Embryonic facial prominence (tissue), 1 donor: ENCODE results near the gene ATP8A1.

ENCODE experiments used
- DNase-seq: peaks from one replicate; pipeline ENCODE4 v3.0.0-alpha.2; 2016; ENCODE audit errors: extremely low spot score

ATP8A1 gene

DNA sequence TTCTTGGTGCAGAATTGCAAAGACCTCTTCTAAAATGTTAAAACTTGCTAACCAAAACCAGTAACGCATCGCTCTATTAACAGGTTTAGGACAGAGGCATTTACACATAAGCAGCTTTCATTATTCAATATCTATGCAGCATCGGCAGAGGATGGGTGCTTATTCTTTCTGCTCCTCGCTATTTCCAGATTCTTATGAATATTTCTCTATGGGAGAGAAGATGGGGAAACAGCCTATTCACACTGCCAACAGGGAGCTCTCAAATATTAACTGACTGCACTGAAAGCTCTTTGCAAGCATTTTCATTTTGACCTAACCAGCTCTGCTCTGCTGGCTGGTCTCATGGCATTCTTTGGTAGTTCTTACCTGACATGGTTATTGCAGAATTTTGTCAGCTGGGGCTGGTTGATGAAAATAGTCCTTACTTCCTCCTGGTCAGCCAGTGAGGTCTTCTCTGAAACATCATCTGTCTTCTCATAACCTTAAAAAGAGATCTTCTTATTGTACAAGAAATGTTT lies 30.2 kb downstream of the ATP8A1 start:
- DNase-seq, result no peak

DNA sequence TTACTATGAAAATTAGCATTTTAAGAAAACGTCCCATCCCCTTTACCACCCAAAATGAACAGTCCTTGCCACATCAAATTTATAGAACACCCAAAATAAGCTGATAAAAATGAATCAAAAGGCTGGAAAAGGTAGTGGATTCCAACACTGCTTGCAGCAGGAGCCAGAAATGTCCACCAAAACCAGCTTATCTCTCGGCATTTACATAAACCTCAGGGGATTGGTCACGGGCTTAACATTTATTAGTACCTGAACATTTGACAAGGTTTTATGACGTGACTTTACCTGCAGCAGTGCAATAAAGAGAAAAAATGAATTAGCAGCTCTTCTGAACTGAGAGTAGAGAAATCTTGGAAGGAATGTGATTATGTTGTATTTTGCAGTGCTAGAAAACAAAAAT lies 31.6 kb downstream of the ATP8A1 start:
- DNase-seq, result no peak

DNA sequence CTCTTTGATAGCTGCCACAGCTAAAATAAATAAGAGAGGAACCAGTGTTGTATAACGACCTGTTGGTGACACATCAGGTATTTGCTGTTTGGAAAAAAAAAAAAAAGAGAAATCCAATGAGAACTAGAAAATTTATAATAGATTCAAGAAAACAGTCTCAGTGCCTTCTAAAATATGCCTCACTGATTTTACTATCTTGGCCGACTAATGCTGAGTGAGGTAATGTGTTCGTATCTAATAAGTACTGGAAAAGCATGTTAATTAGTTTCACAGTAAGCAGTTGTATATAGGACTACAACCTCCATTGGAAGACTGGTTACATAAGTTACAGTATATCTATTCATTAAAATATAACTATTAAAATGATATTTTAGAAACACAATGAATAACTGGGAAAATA lies 32.4 kb downstream of the ATP8A1 start:
- no peak for DNase-seq

GRCh38 chr4:42618023-42618422 lies 38.9 kb downstream of the ATP8A1 start:
- no peak for DNase-seq

- DNase-seq, result no peak
These were observed 39.9 kb downstream of the ATP8A1 start for GRCh38 chr4:42617030-42617429.

DNA sequence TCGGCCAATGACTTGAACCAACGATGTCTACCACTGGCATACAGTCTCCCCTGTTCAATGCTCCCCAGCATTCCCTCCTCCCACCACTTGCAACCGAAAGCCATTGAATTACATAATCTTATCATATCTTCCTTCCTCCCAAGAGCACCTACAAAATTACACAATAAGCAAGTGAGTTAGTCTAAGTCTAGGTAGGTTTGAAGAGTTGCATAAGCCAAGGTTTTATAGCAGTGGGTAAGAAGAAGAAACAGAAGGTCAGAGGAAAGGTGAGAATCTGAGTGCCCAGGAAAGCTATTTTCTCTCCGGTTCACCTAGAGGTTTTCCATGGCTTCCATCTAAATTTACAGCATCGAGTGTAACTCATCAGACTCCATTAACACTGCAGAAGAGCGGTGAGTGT lies 40.3 kb downstream of the ATP8A1 start:
- no peak for DNase-seq

GRCh38 chr4:42615131-42615763 lies 41.7 kb downstream of the ATP8A1 start:
- DNase-seq, result no peak

DNA sequence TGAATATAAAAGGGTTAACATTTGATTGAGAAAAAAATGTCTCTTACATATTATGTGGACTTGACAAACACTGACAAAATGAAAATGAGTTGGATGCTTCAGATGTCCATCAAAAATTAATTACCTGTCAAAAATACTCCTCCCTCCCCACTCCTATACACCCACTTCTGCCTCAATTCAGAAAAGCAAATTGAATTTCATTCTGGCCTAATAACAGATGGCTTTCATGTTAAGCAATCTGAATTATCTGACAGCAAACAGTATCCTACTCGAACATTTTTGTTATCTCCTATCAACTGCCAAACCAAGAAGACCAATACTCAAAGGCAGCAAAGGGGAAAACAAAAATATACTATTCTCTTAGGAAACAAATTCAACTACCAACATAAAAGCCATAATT lies 44.0 kb downstream of the ATP8A1 start:
- no peak for DNase-seq

DNA sequence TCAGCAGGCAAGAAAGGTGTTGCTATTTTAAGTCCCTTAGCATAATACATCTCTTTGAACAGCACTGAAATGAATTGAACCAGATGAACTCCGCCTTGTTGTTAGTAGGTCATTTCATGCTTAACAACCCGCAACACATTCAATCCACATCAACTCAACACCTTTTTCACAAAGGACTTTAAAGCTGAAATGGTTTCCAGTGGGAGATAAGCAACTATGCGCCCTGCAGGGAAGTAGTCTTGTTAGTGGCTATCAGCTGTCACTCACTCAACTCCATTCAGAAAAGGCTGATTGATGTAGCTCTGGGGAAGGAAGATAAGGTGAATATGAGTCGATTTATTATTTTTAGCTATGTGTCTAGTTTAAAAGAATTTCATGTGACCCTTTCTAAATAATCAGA lies 46.0 kb downstream of the ATP8A1 start:
- DNase-seq, result no peak

- DNase-seq, result no peak
These were observed 47.9 kb downstream of the ATP8A1 start for GRCh38 chr4:42609051-42609450.

GRCh38 chr4:42608551-42608950 lies 48.4 kb downstream of the ATP8A1 start:
- DNase-seq, result no peak

- DNase-seq, result no peak
These were observed 49.7 kb downstream of the ATP8A1 start for GRCh38 chr4:42607011-42607726.

DNA sequence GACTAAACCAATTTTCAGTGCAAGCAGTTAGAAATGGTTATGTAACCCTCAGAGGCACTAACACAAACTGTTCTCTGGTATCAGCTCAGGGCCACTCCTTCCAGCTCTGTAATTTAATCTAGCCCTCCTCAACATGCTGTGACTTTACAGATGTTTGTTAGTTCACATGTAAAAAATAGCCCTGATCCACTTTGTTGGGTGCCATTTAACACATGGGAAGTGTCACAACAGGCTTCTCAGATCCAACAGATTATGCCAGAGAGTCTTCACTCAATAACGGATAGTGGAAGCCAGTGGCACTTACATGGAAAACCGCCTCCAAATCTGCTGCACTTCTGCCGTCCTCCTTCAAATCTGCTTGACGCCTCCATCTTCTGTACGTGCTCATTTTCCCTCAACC lies 51.6 kb downstream of the ATP8A1 start:
- no peak for DNase-seq

DNA sequence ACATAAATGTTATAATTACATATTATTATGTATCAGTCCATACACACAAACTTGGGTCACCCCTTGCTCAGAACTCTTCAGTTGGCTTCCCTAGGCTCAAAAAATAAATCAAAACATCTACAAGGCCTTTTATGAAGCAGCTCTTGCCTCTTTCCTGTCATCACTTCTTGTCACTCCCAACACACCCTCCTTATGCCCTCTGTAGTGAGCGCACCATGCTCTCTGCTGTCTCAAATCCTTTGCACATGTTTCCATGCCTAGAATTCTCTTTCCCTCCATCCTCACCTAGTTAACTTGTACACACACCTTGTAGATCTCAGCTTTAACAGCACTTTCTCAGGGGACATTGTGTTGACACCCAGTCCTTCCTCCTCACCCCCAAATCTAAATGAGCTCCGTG lies 53.0 kb downstream of the ATP8A1 start:
- DNase-seq, result no peak

DNA sequence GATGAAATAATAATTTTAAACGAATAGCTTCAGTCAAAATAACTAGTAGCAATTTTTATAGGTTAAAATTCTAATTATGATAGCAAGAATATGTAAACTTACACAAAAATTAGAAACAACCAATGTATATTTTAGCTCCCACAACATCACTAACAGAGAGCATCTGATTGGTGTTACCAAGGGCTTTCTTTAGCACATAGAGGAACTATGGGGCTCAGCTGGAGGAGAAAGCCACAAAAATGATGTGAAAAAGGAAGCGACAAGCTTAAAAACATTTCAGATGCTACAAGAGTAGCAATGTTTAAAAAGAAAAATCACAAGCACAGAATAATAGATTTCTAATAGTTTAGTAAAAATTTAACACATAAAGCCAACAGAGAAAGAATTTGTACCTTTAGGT lies 56.3 kb downstream of the ATP8A1 start:
- no peak for DNase-seq

DNA sequence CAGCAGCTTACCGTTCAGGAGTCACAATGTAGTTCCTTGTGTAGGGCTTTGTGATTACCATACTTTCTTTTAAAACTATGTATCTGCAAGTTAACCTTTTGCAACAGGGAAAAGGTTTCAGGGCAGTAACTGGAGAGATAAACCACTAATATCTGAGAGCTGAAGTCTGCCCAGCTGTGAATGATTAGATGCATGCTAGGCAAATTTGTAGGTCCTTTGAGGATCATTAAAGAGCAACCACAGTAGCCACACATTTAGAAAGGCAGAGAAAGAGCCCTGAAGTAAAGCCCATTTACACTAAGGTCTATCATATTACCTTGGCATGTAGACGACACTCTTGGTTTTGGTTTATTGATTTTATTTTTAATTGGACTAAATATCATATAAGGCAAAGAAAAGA lies 60.0 kb downstream of the ATP8A1 start:
- DNase-seq, result no peak

DNA sequence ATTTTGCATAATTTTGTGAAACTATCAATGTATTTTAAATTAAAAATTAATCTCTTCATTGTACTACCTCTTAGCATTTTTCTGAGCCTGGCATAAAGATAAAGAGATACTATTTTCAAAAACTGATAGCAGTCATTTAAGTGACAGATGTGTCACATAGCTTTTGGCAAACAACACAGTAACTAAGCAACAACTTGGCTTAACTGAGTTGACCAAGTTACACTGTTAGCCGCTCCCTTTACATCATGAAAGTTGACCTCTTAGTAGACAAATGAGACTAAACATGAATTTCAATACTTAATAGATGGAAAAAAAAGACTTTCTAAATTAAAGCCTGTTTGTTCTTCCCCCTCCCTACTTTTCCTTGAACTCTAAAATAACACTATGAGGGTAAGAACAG lies 62.0 kb downstream of the ATP8A1 start:
- no peak for DNase-seq

- no peak for DNase-seq
These were observed 68.0 kb downstream of the ATP8A1 start for GRCh38 chr4:42588909-42589308.

GRCh38 chr4:42586775-42587174 lies 70.1 kb downstream of the ATP8A1 start:
- no peak for DNase-seq

- DNase-seq, result no peak
These were observed 77.0 kb downstream of the ATP8A1 start for GRCh38 chr4:42579903-42580302.

DNA sequence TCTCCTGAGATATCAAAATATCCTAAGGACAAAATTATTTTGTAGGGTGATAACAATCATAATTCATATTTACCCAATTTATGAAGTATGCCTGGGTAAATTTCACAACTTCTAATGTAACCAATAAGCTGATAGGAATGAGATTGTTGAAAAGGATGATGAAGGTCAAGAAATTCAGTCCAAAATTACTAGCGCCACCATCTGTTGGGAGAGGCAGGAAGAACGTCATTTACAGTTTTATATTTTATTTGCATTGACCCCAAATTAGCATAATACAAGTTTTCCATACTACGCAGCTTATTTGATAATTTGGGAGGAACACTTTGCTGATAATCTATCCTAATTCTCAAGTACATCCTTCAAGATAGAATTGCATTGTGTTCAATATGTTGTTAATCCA lies 78.7 kb downstream of the ATP8A1 start:
- DNase-seq, result no peak

DNA sequence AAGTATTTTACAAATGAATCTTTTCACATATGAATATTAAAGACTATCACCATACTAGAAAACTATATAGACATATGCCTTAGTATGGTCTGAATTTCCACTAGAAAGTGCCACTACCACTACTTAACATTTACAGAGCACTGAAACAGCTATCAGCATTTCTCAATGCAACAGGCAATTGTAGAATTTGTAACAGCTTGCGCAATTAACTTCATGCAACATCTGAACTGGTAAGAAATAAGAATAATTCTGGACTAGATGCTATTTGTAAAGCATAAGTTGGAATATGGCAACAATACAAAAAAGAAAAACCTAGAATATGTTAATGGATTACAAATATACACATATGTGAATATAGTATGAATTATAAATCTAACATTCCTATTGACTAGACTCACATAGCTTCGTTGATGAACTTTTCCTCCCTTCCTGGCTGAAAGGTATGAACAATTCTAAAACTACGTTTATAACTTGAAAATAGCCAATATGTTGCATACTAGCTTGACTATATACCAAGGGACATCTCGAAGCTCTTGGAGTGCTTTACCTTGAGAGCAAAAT lies 82.0 kb downstream of the ATP8A1 start:
- no peak for DNase-seq

GRCh38 chr4:42573249-42573648 lies 83.7 kb downstream of the ATP8A1 start:
- no peak for DNase-seq
